Endothelial cell of umbilical vein (primary cell): Measurements from ENCODE around the gene RPSA. TPM values are rescaled to one million over a fixed set of nuclear protein-coding genes. Genes with fewer than 3 reads are reported as not detected.

ENCODE experiments used
- BruUV-seq: library from RNA; stranded (reverse); fragments of 400-500 nt; replicated peaks from 2 replicates; lab custom pipeline; 2021; lab: Mats Ljungman, UMichigan
- CTCF ChIA-PET: fragments of 300-600, 350-600 bp; sonication (Branson Sonifier 250); formaldehyde crosslinking; loops from one replicate; lab custom pipeline; 2021; ENCODE audit warnings: antibody characterized with exemption, inconsistent platforms; lab: Charles Lee
- POLR2A ChIA-PET: fragments of 300-600, 350-600 bp; sonication (Branson Sonifier 250); formaldehyde crosslinking; loops from one replicate; lab custom pipeline; 2021; ENCODE audit warnings: antibody characterized with exemption, inconsistent platforms; lab: Charles Lee
- DNase-seq: peaks from one replicate; pipeline ENCODE4 v3.0.0-alpha.2; 2011; ENCODE audit warnings: low read depth, low spot score
- FAIRE-seq: peaks from 2 replicates; lab custom pipeline; 2011; peaks lifted over from hg19 to GRCh38; lab: Jason Lieb, UNC
- H2AFZ ChIP-seq: 2 replicates; pipeline ENCODE4 v1.6.0; 2012; ENCODE audit warnings: low read depth, low read length, control low read depth, inconsistent platforms
- H3K27ac ChIP-seq: 2 replicates; pipeline ENCODE4 v1.5.1; 2011; ENCODE audit warnings: low read depth, mild to moderate bottlenecking, control low read depth, low read length, moderate library complexity; ENCODE audit not compliant: insufficient read depth
- H3K27me3 ChIP-seq, 2 experiments: 2 replicates each; pipeline versions ENCODE4 v1.6.0 to v1.6.1; 2011; ENCODE audit warnings: low read length in 2 of 2, mixed read lengths in 1 of 2; ENCODE audit not compliant: control insufficient read depth in 2 of 2, insufficient read depth in 2 of 2
- H3K36me3 ChIP-seq, 2 experiments: 2 replicates in 1 of 2; 3 replicates in 1 of 2; pipeline ENCODE4 v1.5.1; 2011; ENCODE audit warnings: low read length in 2 of 2, mild to moderate bottlenecking in 1 of 2, moderate library complexity in 1 of 2; ENCODE audit not compliant: control insufficient read depth in 2 of 2, insufficient read depth in 2 of 2; ENCODE audit errors: extremely low read depth in 1 of 2
- H3K4me1 ChIP-seq: 3 replicates; pipeline ENCODE4 v1.5.1; 2011; ENCODE audit warnings: mild to moderate bottlenecking, low read length; ENCODE audit not compliant: control insufficient read depth, insufficient read depth; ENCODE audit errors: extremely low read depth
- H3K4me2 ChIP-seq: 2 replicates; pipeline ENCODE4 v1.6.1; 2011; ENCODE audit warnings: low read length, control low read depth, mixed read lengths; ENCODE audit not compliant: insufficient read depth
- H3K4me3 ChIP-seq, 3 experiments: fragments of 200-600 bp in 1 of 3; sonication (generic), shearing (Covaris generic) in 1 of 3; replicated peaks in 1 of 3; 2 replicates each; pipeline ENCODE4 v1.5.1; 2011 to 2016; ENCODE audit warnings: control low read depth in 3 of 3, low read length in 3 of 3, mild to moderate bottlenecking in 2 of 3, inconsistent platforms in 1 of 3, low read depth in 1 of 3, moderate library complexity in 1 of 3; ENCODE audit not compliant: insufficient read depth in 1 of 3
- H3K79me2 ChIP-seq: 2 replicates; pipeline ENCODE4 v1.6.0; 2012; ENCODE audit warnings: low read length, inconsistent platforms; ENCODE audit not compliant: control insufficient read depth, insufficient read depth
- H3K9ac ChIP-seq: replicated peaks from 2 replicates; pipeline ENCODE3; 2011; ENCODE audit warnings: low read length, control low read depth; ENCODE audit not compliant: insufficient read depth; ENCODE audit errors: extremely low read depth
- H3K9me1 ChIP-seq: replicated peaks from 3 replicates; pipeline ENCODE4 v1.6.0; 2011; ENCODE audit warnings: mild to moderate bottlenecking, low read length; ENCODE audit not compliant: control insufficient read depth, insufficient read depth; ENCODE audit errors: extremely low read depth
- H3K9me3 ChIP-seq: replicated peaks from 2 replicates; pipeline ENCODE4 v1.5.1; 2012; ENCODE audit warnings: low read length, inconsistent platforms; ENCODE audit not compliant: control insufficient read depth, insufficient read depth
- H4K20me1 ChIP-seq: replicated peaks from 2 replicates; pipeline ENCODE3; 2011; ENCODE audit warnings: mild to moderate bottlenecking, low read length; ENCODE audit not compliant: control insufficient read depth, insufficient read depth; ENCODE audit errors: extremely low read depth
- EZH2 ChIP-seq: IDR thresholded peaks from 2 replicates; pipeline ENCODE4 v1.6.1; 2012; ENCODE audit warnings: borderline replicate concordance, low read depth, mild to moderate bottlenecking, moderate library complexity, low read length, inconsistent platforms; ENCODE audit not compliant: severe bottlenecking
- FOS ChIP-seq: IDR thresholded peaks from 2 replicates; pipeline ENCODE4 v1.6.1; 2011; ENCODE audit warnings: mild to moderate bottlenecking, low read length, moderate library complexity, borderline replicate concordance; ENCODE audit not compliant: insufficient read depth
- GATA2 ChIP-seq: IDR thresholded peaks from 2 replicates; pipeline ENCODE4 v1.7.0; 2011; ENCODE audit warnings: low read depth, mild to moderate bottlenecking, moderate library complexity, mixed read lengths, low read length; ENCODE audit not compliant: insufficient read length, insufficient read depth
- JUN ChIP-seq: IDR thresholded peaks from 2 replicates; pipeline ENCODE4 v1.6.1; 2011; ENCODE audit warnings: borderline replicate concordance, low read depth; ENCODE audit not compliant: insufficient read length, insufficient read depth
- MAX ChIP-seq: IDR thresholded peaks from 2 replicates; pipeline ENCODE4 v1.6.1; 2011; ENCODE audit not compliant: insufficient read depth, insufficient read length
- MYC ChIP-seq: IDR thresholded peaks from one replicate; pipeline ENCODE4 v1.6.1; 2011; ENCODE audit warnings: mild to moderate bottlenecking, low read depth, low read length
- POLR2A ChIP-seq: IDR thresholded peaks from 2 replicates; pipeline ENCODE4 v1.6.1; 2012; ENCODE audit warnings: low read depth, mild to moderate bottlenecking, control low read depth, low read length
- POLR2AphosphoS5 ChIP-seq: IDR thresholded peaks from 2 replicates; pipeline ENCODE4 v1.6.1; 2012; ENCODE audit warnings: low read depth, mild to moderate bottlenecking, control low read depth, low read length, moderate library complexity; ENCODE audit not compliant: insufficient read depth
- dilution Hi-C: fragments of 300-500 bp; cut with MboI; formaldehyde crosslinking; loops from one replicate; pipeline ENCODE4 v1.15.0; 2019; ENCODE audit warnings: low sequenced_read_pairs; ENCODE audit not compliant: extremely low pct_ligation_motif_present
- intact Hi-C: fragments of 100-400 bp; cut with micrococcal nuclease; formaldehyde crosslinking; loops from one replicate; pipeline ENCODE4 v1.10.0; 2022
- polyA plus RNA-seq, 4 experiments: library from polyadenylated mRNA; depleted of rRNA in 3 of 4; stranded (reverse) in 3 of 4; unstranded in 1 of 4; fragments of >200 nt; gene quantifications; 2 replicates each; pipeline versions ENCODE4 v1.2.1 to v1.2.3, GENCODE V29; 2011 to 2012; ENCODE audit warnings: missing spikeins in 1 of 4
- total RNA-seq: library from RNA; stranded (reverse); gene quantifications from 2 replicates; pipeline ENCODE4 v1.2.3, GENCODE V29; 2021
- TF ChIP-seq, protein P1 (sequence below), 2 donors: IDR thresholded peaks; 1 replicate in 1 of 2; 2 replicates in 1 of 2; pipeline ENCODE4 v1.5.1; 2011; ENCODE audit warnings: low read length in 2 of 2, mild to moderate bottlenecking in 2 of 2, moderate library complexity in 2 of 2, control low read depth in 1 of 2, inconsistent platforms in 1 of 2, low read depth in 1 of 2; ENCODE audit not compliant: insufficient read depth in 1 of 2; ENCODE audit errors: extremely low read depth in 1 of 2

The RPSA gene
- total and polyA plus RNA-seq, 2 donors (not counting 3 experiments of a cell fraction or from before 2014, with no cell fraction given): 1,357 to 3,687 TPM

GRCh38 chr3:39449796-39450195 is 43.3 kb downstream of the RPSA start:
- Histone ChIP-seq H3K79me2 (no peaks in the 10 kb centered on the region), H3K9me3 (no peaks in the 10 kb centered on the region), H4K20me1 (no peaks in the 10 kb centered on the region), H3K9me1 (no peaks in the 10 kb centered on the region), H3K4me2 (no peak overlapping the region), H3K4me3 (no peak overlapping the region), H3K27me3 (peaks cover 4 to 5% of the 10 kb centered on the region in 2 experiments), H3K4me1 (no peaks in the 10 kb centered on the region), H2AFZ (no peak overlapping the region), H3K36me3 (no peaks in the 10 kb centered on the region), H3K9ac (no peak overlapping the region), H3K27ac (no peak overlapping the region)
- TF ChIP-seq MYC (no peak), EZH2 (no peak), JUN (no peak), POLR2A (no peak), POLR2AphosphoS5 (no peak), MAX (no peak), FOS (no peak), GATA2 (no peak)
- TF ChIP-seq, protein P1, sequence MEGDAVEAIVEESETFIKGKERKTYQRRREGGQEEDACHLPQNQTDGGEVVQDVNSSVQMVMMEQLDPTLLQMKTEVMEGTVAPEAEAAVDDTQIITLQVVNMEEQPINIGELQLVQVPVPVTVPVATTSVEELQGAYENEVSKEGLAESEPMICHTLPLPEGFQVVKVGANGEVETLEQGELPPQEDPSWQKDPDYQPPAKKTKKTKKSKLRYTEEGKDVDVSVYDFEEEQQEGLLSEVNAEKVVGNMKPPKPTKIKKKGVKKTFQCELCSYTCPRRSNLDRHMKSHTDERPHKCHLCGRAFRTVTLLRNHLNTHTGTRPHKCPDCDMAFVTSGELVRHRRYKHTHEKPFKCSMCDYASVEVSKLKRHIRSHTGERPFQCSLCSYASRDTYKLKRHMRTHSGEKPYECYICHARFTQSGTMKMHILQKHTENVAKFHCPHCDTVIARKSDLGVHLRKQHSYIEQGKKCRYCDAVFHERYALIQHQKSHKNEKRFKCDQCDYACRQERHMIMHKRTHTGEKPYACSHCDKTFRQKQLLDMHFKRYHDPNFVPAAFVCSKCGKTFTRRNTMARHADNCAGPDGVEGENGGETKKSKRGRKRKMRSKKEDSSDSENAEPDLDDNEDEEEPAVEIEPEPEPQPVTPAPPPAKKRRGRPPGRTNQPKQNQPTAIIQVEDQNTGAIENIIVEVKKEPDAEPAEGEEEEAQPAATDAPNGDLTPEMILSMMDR (IDR thresholded peaks at IDR 0.05; ENCODE audit: extremely low read depth in 1 of 2, insufficient read depth in 1 of 2, low read depth in 1 of 2, low read length in 2 of 2): no peak
- dilution Hi-C loops: no loop called here
- intact Hi-C loops: loop anchor here (5.0 kb wide), 1 partner anchor 268 kb away; no protein-coding TSS in a partner anchor
- POLR2A ChIA-PET: no interaction called here
- CTCF ChIA-PET: interaction anchor here (0.9 to 1.1 kb wide), 2 partner anchors 36 to 49 kb away, joined by 3 to 5 read pairs; no protein-coding TSS in a partner anchor
- BruUV-seq: no TSS peak
- DNase-seq (no peak), FAIRE-seq (no peak)
